IPS-15b (cell line): ENCODE data around the gene LRRC34.

Experiments used
- H3K27me3 ChIP-seq: one replicate; pipeline ENCODE4 v1.6.1; 2013; ENCODE audit warnings: low read length; ENCODE audit not compliant: control insufficient read depth, insufficient read depth
- H3K36me3 ChIP-seq: one replicate; pipeline ENCODE4 v1.6.1; 2013; ENCODE audit warnings: low read length; ENCODE audit not compliant: control insufficient read depth, insufficient read depth
- H3K4me1 ChIP-seq: one replicate; pipeline ENCODE4 v1.6.1; 2013; ENCODE audit warnings: mild to moderate bottlenecking, low read length; ENCODE audit not compliant: control insufficient read depth, insufficient read depth
- H3K4me3 ChIP-seq: one replicate; pipeline ENCODE4 v1.5.1; 2013; ENCODE audit warnings: low read depth, low read length
- H3K9ac ChIP-seq: one replicate; pipeline ENCODE4 v1.6.1; 2013; ENCODE audit warnings: low read depth, mild to moderate bottlenecking, low read length
- H3K9me3 ChIP-seq: one replicate; pipeline ENCODE4 v1.6.1; 2013; ENCODE audit warnings: mild to moderate bottlenecking, low read length; ENCODE audit not compliant: control insufficient read depth, insufficient read depth

Gene LRRC34

GRCh38 chr3:169812332-169813235 is at the start of gene LRRC34, which contains the start of gene LRRIQ4:
Gene LRRC34, minus strand, starts transcription at chr3:169812904. Its CDS starts 356 bp downstream, at chr3:169812548.
Gene LRRIQ4, plus strand, starts transcription at chr3:169812870. Its CDS starts 9,052 bp downstream, at chr3:169821922.
- H3K4me1 ChIP-seq = peaks cover 7% of the 10 kb centered on the region
- H3K9ac ChIP-seq = peak within 1 kb of the TSS; percentile 66
- H3K36me3 ChIP-seq = no peaks in the 10 kb centered on the region
- peak within 1 kb of the TSS; percentile 82 for H3K4me3 ChIP-seq
- peaks cover 21% of the 10 kb centered on the region for H3K27me3 ChIP-seq
- H3K9me3 ChIP-seq = no peaks in the 10 kb centered on the region

- no peaks in the 10 kb centered on the region for H3K9me3 ChIP-seq
- no peaks in the 10 kb centered on the region for H3K36me3 ChIP-seq
- H3K9ac ChIP-seq = no peak overlapping the region
Measured at GRCh38 chr3:169861871-169862270, 49.2 kb upstream of the LRRC34 start.

GRCh38 chr3:169857811-169858210 is 45.1 kb upstream of the LRRC34 start:
- Histone ChIP-seq H3K4me1 (no peaks in the 10 kb centered on the region), H3K9ac (no peak overlapping the region), H3K36me3 (no peaks in the 10 kb centered on the region), H3K9me3 (no peaks in the 10 kb centered on the region), H3K4me3 (no peak overlapping the region), H3K27me3 (no peaks in the 10 kb centered on the region)

More at GRCh38 chr3:169861871-169862270, 49.2 kb upstream of the LRRC34 start:
- no peak overlapping the region for H3K4me3 ChIP-seq
- H3K4me1 ChIP-seq = no peaks in the 10 kb centered on the region
- H3K27me3 ChIP-seq = no peaks in the 10 kb centered on the region

- H3K4me1 ChIP-seq = no peaks in the 10 kb centered on the region
- H3K4me3 ChIP-seq = no peak overlapping the region
- H3K36me3 ChIP-seq = no peaks in the 10 kb centered on the region
- no peak overlapping the region for H3K9ac ChIP-seq
- no peaks in the 10 kb centered on the region for H3K27me3 ChIP-seq
- H3K9me3 ChIP-seq = no peaks in the 10 kb centered on the region
Measured at GRCh38 chr3:169855514-169855913, 42.8 kb upstream of the LRRC34 start.

GRCh38 chr3:169850618-169851017 is 37.9 kb upstream of the LRRC34 start:
- Histone ChIP-seq H3K36me3 (no peaks in the 10 kb centered on the region), H3K4me3 (no peak overlapping the region), H3K27me3 (no peaks in the 10 kb centered on the region), H3K4me1 (peaks cover 4% of the 10 kb centered on the region), H3K9me3 (no peaks in the 10 kb centered on the region), H3K9ac (no peak overlapping the region)

GRCh38 chr3:169848741-169849140 is 36.0 kb upstream of the LRRC34 start:
- H3K9me3 ChIP-seq = no peaks in the 10 kb centered on the region
- no peak overlapping the region for H3K9ac ChIP-seq

GRCh38 chr3:169847896-169848295 is 35.2 kb upstream of the LRRC34 start:
- no peaks in the 10 kb centered on the region for H3K9me3 ChIP-seq
- no peak overlapping the region for H3K9ac ChIP-seq
- no peaks in the 10 kb centered on the region for H3K27me3 ChIP-seq
- H3K4me3 ChIP-seq = no peak overlapping the region
- no peaks in the 10 kb centered on the region for H3K36me3 ChIP-seq
- H3K4me1 ChIP-seq = peaks cover 4% of the 10 kb centered on the region

More at GRCh38 chr3:169848741-169849140, 36.0 kb upstream of the LRRC34 start:
- no peaks in the 10 kb centered on the region for H3K36me3 ChIP-seq
- H3K4me1 ChIP-seq = peaks cover 4% of the 10 kb centered on the region
- no peaks in the 10 kb centered on the region for H3K27me3 ChIP-seq
- H3K4me3 ChIP-seq = no peak overlapping the region

GRCh38 chr3:169846458-169847193 is 33.9 kb upstream of the LRRC34 start:
- no peak overlapping the region for H3K4me3 ChIP-seq
- no peak overlapping the region for H3K9ac ChIP-seq
- H3K27me3 ChIP-seq = no peaks in the 10 kb centered on the region
- peaks cover 4% of the 10 kb centered on the region for H3K4me1 ChIP-seq
- H3K9me3 ChIP-seq = no peaks in the 10 kb centered on the region
- no peaks in the 10 kb centered on the region for H3K36me3 ChIP-seq

GRCh38 chr3:169842960-169843359 is 30.3 kb upstream of the LRRC34 start:
- H3K27me3 ChIP-seq = no peaks in the 10 kb centered on the region
- H3K9me3 ChIP-seq = no peaks in the 10 kb centered on the region
- no peak overlapping the region for H3K4me3 ChIP-seq
- no peak overlapping the region for H3K9ac ChIP-seq
- no peaks in the 10 kb centered on the region for H3K36me3 ChIP-seq
- peaks cover 4% of the 10 kb centered on the region for H3K4me1 ChIP-seq

- H3K27me3 ChIP-seq = no peaks in the 10 kb centered on the region
- H3K4me3 ChIP-seq = no peak overlapping the region
- no peak overlapping the region for H3K9ac ChIP-seq
- H3K9me3 ChIP-seq = no peaks in the 10 kb centered on the region
- no peaks in the 10 kb centered on the region for H3K36me3 ChIP-seq
- peaks cover 7% of the 10 kb centered on the region for H3K4me1 ChIP-seq
Measured at GRCh38 chr3:169841171-169841570, 28.5 kb upstream of the LRRC34 start.

- no peaks in the 10 kb centered on the region for H3K36me3 ChIP-seq
- H3K9me3 ChIP-seq = no peaks in the 10 kb centered on the region
- H3K9ac ChIP-seq = no peak overlapping the region
- H3K27me3 ChIP-seq = no peaks in the 10 kb centered on the region
- H3K4me3 ChIP-seq = no peak overlapping the region
- peaks cover 7% of the 10 kb centered on the region for H3K4me1 ChIP-seq
Measured at GRCh38 chr3:169838511-169839030, 25.9 kb upstream of the LRRC34 start.
